ENCODE measurements around the gene COL5A1.

DNA sequence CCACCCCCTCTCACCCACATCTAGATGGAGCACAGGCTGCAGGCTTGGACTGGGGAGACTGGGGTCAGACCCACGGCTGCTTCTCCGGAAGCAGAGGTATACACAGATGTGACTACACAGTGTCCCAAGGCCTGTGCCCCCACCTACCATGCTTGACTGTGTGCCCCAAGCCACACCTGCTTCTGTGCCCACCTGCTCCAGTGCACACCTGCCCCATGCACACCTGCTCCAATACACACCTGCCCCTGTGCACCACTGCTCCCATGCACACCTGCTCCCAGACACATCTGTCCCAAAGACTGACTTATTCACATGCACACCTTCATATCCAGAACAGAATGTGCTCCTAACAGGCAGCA is 5.5 kb upstream of the COL5A1 start:
- TF ChIP-seq POLR2A (IDR thresholded peaks at IDR 0.05) (no peak), CTCF (IDR thresholded peaks at IDR 0.05) (no peak)
